ENCODE data around the gene SLC7A7. TPM values are rescaled to one million over a fixed set of nuclear protein-coding genes. Genes with fewer than 3 reads are reported as not detected.

The SLC7A7 gene
- total RNA-seq, 4 donors from 2014 or later, result 1.00 to 67.0 (median 33.6) TPM

DNA sequence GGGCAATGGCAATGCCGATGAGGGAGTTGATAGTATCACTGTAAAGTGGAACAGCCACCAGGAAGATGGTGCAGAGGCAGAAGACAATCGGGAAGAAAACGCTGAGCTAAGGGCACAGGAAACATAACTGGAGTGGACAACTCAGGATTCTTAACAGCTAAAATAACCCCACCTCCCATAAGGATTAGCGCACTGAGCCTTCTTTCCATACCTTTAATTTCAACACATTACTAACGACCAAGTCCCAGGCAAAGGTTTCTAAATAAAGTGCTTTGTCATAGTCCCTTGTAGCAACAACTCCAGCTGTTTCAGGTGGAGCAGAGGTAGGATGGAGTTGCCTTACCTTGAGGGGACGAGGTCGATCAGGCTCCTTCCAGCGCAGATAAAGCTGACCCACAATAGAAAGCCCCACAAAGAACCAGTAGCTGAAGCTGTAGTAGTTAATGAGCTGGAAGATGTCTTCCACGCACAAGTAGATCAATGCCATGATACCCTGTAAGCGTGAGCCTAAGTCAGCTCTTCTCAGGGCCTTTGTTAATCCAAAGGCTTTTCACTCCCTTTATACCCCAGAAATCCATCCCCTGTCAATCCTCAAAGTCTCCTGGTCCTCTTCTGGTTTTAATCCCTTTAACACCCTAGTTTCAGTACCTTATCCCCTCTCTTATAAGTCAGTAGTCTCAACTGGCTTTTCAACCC is 41.1 kb downstream of the SLC7A7 start:
- H3K9me3 ChIP-seq, result no peaks in the 10 kb centered on the region
- no peak overlapping the region for H3K4me3 ChIP-seq
- no peak for DNase-seq
- intact Hi-C loops (cut with DNase I; ENCODE audit: low total_unique reads), result no loop called here
- TF ChIP-seq POLR2AphosphoS5 (IDR thresholded peaks at IDR 0.05), result no peak
- TF ChIP-seq POLR2A (IDR thresholded peaks at IDR 0.05), result no peak
- H3K36me3 ChIP-seq, result peaks cover 0 to 42% (median 23%) of the 10 kb centered on the region in 4 donors
- no peaks in the 10 kb centered on the region for H3K4me1 ChIP-seq
- H3K27ac ChIP-seq, result no peak overlapping the region
- in situ Hi-C loops (cut with MboI; ENCODE audit: low pct_ligation_motif_present in 1 of 4, low pct_unique_long_range_greater_than_20kb in 1 of 4, low sequenced_read_pairs in 3 of 4), result no loop called here
- H3K27me3 ChIP-seq, result no peaks in the 10 kb centered on the region
- whole genome bisulfite sequencing, 2 donors (ENCODE audit: low coverage in 1 of 2), result 70 to 86% methylated on average over 4 to 10 of the region's 10 CpGs

GRCh38 chr14:22773162-22774010 is 41.8 kb downstream of the SLC7A7 start:
- Histone ChIP-seq H3K4me3 (no peak overlapping the region), H3K4me1 (peaks cover 0 to 5% (median 1%) of the 10 kb centered on the region in 4 donors), H3K27me3 (no peaks in the 10 kb centered on the region), H3K27ac (no peak overlapping the region), H3K36me3 (peaks cover 0 to 49% (median 23%) of the 10 kb centered on the region in 4 donors), H3K9me3 (no peaks in the 10 kb centered on the region)
- 92 to 97% methylated on average over 8 of the region's 8 CpGs for WGBS, 2 donors (ENCODE audit: low coverage in 1 of 2)
- intact Hi-C loops (cut with DNase I; ENCODE audit: low total_unique reads) (no loop called here), in situ Hi-C loops (cut with MboI; ENCODE audit: low pct_ligation_motif_present in 1 of 4, low pct_unique_long_range_greater_than_20kb in 1 of 4, low sequenced_read_pairs in 3 of 4) (no loop called here)
- TF ChIP-seq CTCF (IDR thresholded peaks at IDR 0.05) (no peak), POLR2AphosphoS5 (IDR thresholded peaks at IDR 0.05) (no peak), POLR2A (IDR thresholded peaks at IDR 0.05) (no peak), EP300 (IDR thresholded peaks at IDR 0.05; ENCODE audit: low read depth) (no peak)
- DNase-seq, result no peak

DNA sequence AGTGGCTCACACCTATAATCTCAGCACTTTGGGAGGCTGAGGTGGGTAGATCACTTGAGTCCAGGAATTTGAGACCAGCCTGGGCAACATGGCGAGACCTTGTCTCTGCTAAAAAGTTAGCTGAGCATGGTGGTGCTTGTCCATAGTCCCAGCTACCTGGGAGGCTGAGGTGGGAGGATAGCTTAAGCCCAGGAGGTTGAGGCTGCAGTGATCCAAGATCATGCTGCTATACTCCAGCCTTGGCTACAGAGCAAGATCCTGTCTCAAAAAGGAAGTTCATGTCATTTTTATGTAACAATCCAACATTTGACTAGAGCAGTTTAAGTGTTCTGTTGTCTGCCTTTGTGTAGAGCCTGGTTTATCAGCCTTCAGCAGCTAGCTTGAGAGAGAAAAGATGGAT is 42.5 kb downstream of the SLC7A7 start:
- H3K27ac ChIP-seq, result no peak overlapping the region
- 100% methylated on average over 1 of the region's 1 CpG; no CpG with 5 or more reads in 1 of the 2 donors for WGBS, 2 donors (ENCODE audit: low coverage in 1 of 2)
- no peaks in the 10 kb centered on the region for H3K9me3 ChIP-seq
- in situ Hi-C loops (cut with MboI; ENCODE audit: low pct_ligation_motif_present in 1 of 4, low pct_unique_long_range_greater_than_20kb in 1 of 4, low sequenced_read_pairs in 3 of 4) (no loop called here), intact Hi-C loops (cut with DNase I; ENCODE audit: low total_unique reads) (no loop called here)
- H3K36me3 ChIP-seq, result peaks cover 0 to 50% (median 23%) of the 10 kb centered on the region in 4 donors
- no peak for DNase-seq
- peaks cover 3 to 12% (median 7%) of the 10 kb centered on the region in 4 donors for H3K4me1 ChIP-seq
- TF ChIP-seq POLR2AphosphoS5 (IDR thresholded peaks at IDR 0.05) (no peak), EP300 (IDR thresholded peaks at IDR 0.05; ENCODE audit: low read depth) (no peak), CTCF (IDR thresholded peaks at IDR 0.05) (no peak), POLR2A (IDR thresholded peaks at IDR 0.05) (no peak)
- no peak overlapping the region for H3K4me3 ChIP-seq
- no peaks in the 10 kb centered on the region for H3K27me3 ChIP-seq

GRCh38 chr14:22770481-22771187 is 44.6 kb downstream of the SLC7A7 start:
- H3K9me3 ChIP-seq, result no peaks in the 10 kb centered on the region
- no peaks in the 10 kb centered on the region for H3K27me3 ChIP-seq
- intact Hi-C loops (cut with DNase I; ENCODE audit: low total_unique reads), result no loop called here
- H3K4me1 ChIP-seq, result peaks cover 13 to 23% (median 17%) of the 10 kb centered on the region in 4 donors
- 86% methylated on average over 8 of the region's 8 CpGs; no CpG with 5 or more reads in 1 of the 2 donors for WGBS, 2 donors (ENCODE audit: low coverage in 1 of 2)
- H3K27ac ChIP-seq, result no peak overlapping the region
- in situ Hi-C loops (cut with MboI; ENCODE audit: low pct_ligation_motif_present in 1 of 4, low pct_unique_long_range_greater_than_20kb in 1 of 4, low sequenced_read_pairs in 3 of 4), result no loop called here
- no peak for TF ChIP-seq POLR2A (IDR thresholded peaks at IDR 0.05)
- TF ChIP-seq EP300 (IDR thresholded peaks at IDR 0.05; ENCODE audit: low read depth), result no peak
- TF ChIP-seq POLR2AphosphoS5 (IDR thresholded peaks at IDR 0.05), result no peak
- no peak for TF ChIP-seq CTCF (IDR thresholded peaks at IDR 0.05)
- no peak for DNase-seq
- no peak overlapping the region for H3K4me3 ChIP-seq
- H3K36me3 ChIP-seq, result peaks cover 0 to 50% (median 22%) of the 10 kb centered on the region in 4 donors
